Stimulated activated CD4-positive, alpha-beta T cell treated with anti-CD3 and anti-CD28 coated beads, TNF-alpha, amount 100 ng/mL, for 4 hours (primary cell): ENCODE data around the gene JCAD.

Source experiments
- DNase-seq, 3 experiments: peaks; one replicate each; pipeline ENCODE4 v3.0.0-alpha.2; 2020; ENCODE audit warnings: low read depth in 3 of 3

Gene JCAD

DNA sequence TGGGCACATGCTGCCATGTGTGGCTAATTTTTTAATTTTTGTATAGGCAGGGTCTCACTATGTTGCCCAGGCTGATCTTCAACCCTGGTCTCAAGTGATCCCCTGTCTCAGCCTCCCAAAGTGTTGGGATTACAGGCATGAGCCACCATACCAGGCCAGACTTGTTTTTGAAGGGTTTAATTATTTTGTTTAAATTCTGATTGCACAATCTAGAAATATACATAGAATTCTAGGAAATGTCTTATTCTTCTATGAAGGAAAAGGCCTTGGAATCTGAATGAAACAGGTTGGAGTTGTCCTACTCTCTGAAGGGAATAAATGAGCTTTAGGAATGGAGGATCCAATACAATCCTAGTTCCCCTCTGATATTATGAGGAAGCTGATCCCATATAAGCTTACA, 15.5 kb upstream of the JCAD start:
- no peak for DNase-seq

GRCh38 chr10:30074090-30074489, 14.7 kb upstream of the JCAD start:
- DNase-seq, result no peak

DNA sequence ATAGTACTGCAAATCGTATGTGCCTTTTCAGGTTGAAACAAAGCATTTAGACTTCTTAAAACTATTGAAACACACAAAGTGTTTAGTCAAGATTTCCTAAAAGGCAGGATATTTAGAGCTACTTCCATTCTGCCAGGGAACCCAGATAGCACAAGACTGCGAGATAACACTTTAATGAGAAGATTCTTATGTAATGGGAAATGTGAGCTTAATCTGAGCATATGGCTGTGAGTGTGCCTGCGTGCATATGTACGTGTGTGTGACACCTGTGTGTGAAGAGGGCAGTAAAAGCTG, 14.3 kb upstream of the JCAD start:
- no peak for DNase-seq

DNA sequence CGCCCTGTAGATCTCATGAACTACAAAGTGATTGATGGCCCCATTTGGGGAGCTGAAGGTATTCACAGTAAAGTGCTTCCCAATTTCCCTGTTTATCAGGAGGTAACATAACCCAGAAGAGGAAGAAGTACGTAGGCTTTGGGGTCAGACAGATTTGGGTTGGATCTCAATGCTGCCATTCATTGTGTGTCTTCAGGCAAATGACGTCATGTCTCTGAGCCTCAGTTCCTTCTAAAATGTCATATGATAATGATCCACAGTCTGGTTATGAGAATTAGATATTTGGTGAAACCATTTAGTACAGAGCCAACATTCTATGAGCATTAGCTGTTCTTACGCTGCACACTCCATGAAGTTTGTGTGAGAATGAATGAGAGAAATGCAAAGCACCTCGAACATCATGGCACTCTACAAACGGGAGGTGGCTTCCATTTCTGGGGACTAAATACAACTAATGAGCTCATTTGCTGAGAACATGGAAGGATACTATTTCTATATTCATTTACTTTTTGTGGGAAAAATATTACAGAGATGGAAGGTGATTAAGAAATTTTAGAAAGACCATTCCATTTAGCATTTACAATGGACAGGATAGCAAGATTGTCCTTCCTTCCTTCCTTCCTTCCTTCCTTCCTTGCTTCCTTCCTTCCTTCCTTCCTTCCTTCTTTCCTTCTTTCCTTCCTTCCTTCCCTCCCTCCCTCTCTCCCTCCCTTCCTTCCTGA, 13.8 kb upstream of the JCAD start:
- no peak for DNase-seq

GRCh38 chr10:30072068-30072467, 12.7 kb upstream of the JCAD start:
- no peak for DNase-seq

GRCh38 chr10:30070001-30070685, 10.8 kb upstream of the JCAD start:
- no peak for DNase-seq

GRCh38 chr10:30068492-30069223, 9.3 kb upstream of the JCAD start:
- no peak for DNase-seq

- DNase-seq, result no peak
Measured at GRCh38 chr10:30063099-30063498, 3.7 kb upstream of the JCAD start.

DNA sequence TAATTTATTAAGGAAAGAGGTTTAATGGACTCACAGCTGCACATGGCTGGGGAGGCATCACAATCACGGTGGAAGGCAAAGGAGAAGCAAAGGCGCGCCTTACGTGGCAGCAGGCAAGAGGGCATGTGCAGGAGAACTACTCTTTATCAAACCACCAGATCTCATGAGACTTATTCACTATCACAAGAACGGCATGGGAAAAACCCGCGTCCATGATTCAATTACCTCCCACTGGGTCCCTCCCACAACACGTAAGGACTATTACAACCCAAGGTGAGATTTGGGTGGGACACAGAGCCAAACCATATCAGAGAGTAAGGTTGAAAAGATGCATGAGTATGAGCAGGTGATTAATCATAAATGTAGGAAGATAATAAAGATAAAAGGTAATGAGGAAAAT, 3.2 kb upstream of the JCAD start:
- no peak for DNase-seq

GRCh38 chr10:30062090-30062489, 2.7 kb upstream of the JCAD start:
- DNase-seq, result no peak

DNA sequence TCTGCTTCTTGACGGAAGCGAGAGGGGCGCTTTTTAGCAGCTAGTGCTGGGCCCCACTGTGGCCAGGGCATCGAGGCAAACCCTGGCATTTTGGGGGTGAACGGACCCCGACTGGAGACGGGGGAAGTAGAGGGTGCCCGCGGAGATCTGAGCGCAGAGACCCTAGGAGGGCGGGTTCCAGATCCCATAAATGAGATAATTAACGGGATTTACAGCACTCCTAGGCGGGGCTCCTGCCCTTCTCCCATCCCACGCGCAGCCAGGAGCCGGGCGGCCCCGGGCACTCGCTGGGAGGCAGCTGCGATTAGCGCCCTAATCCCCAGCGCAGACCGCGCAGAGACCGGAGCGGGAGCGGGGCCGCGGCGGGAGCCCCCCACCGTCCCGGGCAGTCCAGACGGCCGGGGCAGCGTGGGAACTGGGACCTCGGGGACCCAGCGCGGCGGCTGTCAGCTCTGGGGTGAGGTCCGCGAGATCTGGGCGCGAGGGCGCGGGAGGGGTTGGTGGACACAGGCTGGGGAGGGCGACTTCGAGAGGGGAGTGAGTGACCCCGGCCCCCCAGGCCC, 735 bp downstream of the JCAD start:
- no peak for DNase-seq

DNA sequence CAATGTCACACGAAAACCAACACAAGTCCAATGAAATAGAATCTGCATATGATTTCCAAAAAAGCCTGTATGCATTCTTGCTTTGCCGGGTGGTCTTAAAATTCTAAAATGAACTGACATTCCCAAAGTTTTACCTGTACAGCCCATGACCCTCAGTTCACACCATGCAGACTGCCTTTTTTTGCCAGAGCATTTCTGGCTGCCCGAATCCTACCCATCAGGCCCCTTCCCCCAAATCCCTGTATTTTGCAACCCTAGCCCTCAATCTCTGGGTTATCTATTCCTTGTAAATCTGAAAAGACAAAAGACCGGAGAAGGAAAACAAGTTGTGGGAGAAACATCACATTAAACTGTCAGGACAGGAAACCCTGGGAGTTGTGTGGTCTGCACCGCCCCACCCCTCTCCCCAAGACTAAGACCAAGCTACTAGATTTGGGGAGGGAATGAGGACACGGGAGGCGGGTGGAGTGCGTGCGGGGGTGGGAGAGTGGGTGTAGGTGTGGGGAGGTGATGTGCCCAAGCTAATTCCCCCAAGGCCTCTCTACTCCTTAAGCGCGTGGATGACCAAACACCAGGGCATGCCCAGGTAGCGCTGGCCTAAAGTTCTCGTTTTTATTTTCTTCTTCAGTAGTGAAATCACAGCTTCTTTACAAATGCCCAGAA, 1.4 kb downstream of the JCAD start:
- no peak for DNase-seq

DNA sequence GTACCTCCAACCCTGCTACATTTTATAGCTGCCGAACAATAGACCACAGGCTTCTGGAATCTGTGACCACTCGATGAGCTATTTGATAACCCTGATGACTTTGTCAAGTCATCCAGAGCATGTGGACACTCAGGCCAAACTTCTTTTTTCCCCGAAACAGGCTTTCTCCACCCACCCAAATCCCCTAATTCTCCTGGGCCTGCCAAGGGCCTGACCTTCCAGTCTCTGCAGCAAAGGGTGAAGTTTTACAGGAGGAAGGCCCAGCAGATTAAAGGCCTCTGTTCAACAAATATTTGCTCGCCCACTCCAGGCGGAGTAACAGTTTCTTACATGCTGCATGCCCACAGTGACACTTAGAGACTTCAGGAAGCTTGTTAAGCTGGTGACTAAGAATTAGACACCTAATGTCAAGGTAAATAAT, 2.0 kb downstream of the JCAD start:
- DNase-seq, result no peak

DNA sequence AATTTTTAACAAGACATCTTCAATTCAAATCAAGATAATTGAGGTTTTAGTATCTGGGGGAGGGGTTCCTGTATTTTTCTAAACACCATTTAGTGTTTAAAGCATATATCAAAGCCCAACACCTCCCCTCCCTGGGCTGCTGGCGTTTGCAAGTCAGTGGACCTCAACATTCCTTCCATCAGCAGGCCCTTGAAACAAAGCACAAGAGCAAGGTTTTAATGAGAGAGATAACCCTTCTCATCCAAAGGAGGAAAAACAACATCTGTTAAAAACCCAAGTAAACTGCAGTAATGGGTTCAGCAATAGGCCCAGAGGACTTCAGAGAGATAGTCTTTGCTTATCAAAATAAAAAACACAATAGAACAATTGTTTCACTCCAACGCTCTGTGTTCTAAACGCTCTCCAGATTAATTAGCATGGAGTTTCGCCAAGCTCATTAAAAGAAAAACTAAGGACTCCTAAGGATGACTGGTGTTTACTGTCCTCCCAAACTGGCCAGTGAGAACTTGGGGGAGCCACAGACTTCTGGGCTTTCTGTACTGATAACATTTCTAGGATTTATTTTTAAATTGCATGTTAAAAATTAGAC, 2.5 kb downstream of the JCAD start:
- DNase-seq, result no peak

DNA sequence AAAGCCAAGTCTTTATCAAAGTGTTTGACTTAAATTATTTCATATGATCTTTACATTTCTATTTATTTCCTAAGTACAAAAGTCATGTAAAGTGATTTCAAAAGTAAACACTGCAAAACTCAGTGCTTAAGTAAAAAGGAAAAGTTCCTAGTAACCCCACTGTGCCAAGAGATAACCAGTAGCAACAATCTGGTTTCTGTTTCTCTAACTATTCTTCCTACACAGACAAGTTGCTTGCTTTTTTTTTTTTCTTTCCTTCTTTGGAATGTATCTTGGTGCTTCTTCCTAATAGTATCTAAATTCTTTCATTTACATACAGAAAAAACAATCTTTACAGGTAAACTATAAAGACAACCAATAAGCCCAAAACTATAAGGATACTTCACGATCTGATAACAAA, 3.1 kb downstream of the JCAD start:
- no peak for DNase-seq

DNA sequence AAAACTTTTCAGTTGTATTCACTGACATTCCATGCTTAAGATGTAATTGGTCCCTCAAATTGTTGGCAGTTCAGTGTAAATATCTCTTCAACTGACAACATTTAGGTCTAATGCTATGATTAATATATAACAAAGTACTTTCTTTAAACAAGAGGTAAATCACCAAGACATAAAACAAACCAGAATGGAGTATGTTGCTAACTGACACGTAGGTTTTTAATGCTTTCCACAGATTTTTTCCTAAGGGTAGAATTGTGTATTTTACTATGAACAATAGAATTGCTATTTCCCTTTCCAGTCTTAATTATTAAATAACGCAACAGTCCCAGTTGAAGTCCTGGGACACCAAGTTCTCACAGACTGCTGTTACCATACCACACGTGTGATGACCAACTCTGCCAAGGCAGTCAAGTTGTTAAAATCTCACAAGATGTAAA, 4.1 kb downstream of the JCAD start:
- DNase-seq, result no peak

DNA sequence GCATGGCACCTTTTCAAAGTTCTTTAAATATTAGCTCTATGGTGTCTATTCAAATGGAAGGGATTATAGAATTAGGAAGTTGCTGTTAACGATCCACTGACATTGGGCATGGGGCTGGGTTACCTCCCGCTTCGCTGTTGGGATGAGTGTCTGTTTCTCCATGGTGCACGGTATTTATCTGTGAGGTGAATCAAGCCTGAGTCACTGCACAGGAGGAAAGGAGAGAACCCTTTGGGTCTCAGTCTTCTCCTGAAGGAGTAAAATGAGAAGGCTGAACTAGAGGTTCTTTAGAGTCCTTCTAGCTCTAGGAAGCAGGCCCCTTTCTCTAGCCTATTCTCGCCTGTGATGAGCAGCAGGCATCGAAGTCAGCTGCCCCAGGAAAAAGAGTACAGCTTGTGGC, 7.3 kb downstream of the JCAD start:
- no peak for DNase-seq

- no peak for DNase-seq
Measured at GRCh38 chr10:30051220-30051619, 8.2 kb downstream of the JCAD start.

- DNase-seq, result no peak
Measured at GRCh38 chr10:30050411-30050810, 9.0 kb downstream of the JCAD start.

DNA sequence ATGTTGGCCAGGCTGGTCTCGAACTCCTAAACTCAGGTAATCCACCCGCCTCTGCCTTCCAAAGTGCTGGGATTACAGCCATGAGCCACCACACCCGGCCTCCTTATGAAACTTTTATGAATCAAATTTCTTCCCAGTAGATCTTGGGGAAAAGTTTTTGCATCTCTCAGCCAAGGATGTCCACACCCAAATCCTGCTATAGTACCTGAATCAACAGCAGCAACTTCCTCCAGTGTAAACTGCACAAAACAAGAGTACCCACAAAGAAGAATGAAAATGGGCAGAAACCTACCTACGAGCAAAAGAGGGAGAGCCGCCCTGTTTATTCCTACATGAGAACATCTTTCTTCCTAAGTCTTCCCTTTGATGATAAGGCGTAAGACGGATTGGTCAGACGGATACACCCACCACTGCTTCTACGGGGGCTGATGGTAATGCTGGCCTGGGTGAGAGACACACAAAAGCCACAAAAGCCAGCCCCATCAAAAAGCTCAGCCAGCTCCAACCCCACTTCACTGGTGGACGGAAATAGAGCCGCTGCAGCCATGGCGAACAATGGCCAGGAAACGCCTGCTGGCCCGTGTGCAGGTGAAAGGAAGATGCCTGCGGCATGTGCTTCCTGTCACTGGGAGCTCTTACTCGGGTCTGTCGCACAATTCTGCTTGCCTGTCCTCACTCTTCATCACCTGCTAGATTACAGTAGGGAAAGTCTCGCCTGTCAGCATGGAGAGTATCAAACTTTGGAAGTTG, 10.4 kb downstream of the JCAD start:
- DNase-seq, result no peak

DNA sequence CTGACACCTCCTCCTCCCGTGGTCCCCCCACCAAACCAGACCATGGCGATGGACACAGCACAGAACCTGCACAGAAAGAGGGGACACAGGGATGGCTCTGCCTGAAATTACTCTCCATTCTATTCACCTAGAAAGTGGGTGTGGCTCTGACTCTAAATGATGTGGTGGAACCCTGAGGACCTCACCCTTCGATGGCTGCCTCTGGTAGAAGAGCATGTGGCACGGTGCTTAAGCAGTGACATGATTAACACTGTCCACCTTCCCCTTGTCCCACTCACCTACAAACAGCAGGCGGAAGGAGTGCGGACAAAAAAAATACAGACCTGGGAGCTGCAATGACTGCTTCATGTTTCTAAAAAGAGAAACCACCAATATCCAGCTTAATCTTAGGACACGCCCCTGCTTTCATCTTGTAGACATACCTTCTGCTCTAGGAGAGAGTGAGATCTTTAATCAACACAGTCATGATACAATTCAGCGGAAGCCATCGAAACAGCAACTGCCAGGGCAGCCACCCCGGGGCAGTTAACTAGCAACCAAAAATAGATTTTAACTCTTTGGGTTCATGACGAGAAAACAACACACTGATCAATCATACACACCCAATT, 11.4 kb downstream of the JCAD start:
- no peak for DNase-seq
